Fibroblast of the aortic adventitia (primary cell): ENCODE results near the gene EIF3A. TPM values are rescaled to one million over a fixed set of nuclear protein-coding genes. Genes with fewer than 3 reads are reported as not detected.

ENCODE experiments used
- DNase-seq: peaks from one replicate; pipeline ENCODE4 v3.0.0-alpha.2; 2010; ENCODE audit warnings: low read depth
- H3K4me3 ChIP-seq: 2 replicates; pipeline ENCODE4 v1.5.1; 2011; ENCODE audit warnings: low read depth, mild to moderate bottlenecking, control low read depth, low read length, moderate library complexity
- CTCF ChIP-seq: IDR thresholded peaks from 2 replicates; pipeline ENCODE4 v1.5.1; 2011; ENCODE audit warnings: mild to moderate bottlenecking, low read length, control low read depth, inconsistent platforms; ENCODE audit not compliant: insufficient read depth
- total RNA-seq: library from RNA; depleted of rRNA; stranded (reverse); fragments of >200 nt; gene quantifications from 2 replicates; pipeline ENCODE4 v1.2.3, GENCODE V29; 2012; ENCODE audit warnings: low replicate concordance

The EIF3A gene
- total RNA-seq, 1 donor: 144 TPM

- no peak overlapping the region for H3K4me3 ChIP-seq
- no peak for TF ChIP-seq CTCF
- no peak for DNase-seq
Observed at GRCh38 chr10:119060107-119060506, 20.5 kb downstream of the EIF3A start.

- no peak for DNase-seq
- H3K4me3 ChIP-seq: no peak overlapping the region
- no peak for TF ChIP-seq CTCF
Observed at GRCh38 chr10:119059557-119059956, 21.1 kb downstream of the EIF3A start.

GRCh38 chr10:119058010-119058409 lies 22.6 kb downstream of the EIF3A start:
- DNase-seq: no peak

GRCh38 chr10:119055472-119055871 lies 25.1 kb downstream of the EIF3A start:
- no peak overlapping the region for H3K4me3 ChIP-seq
- DNase-seq: no peak
- no peak for TF ChIP-seq CTCF

More at GRCh38 chr10:119058010-119058409, 22.6 kb downstream of the EIF3A start:
- no peak overlapping the region for H3K4me3 ChIP-seq
- TF ChIP-seq CTCF: no peak

- no peak for DNase-seq
- no peak overlapping the region for H3K4me3 ChIP-seq
- no peak for TF ChIP-seq CTCF
Observed at GRCh38 chr10:119051775-119052174, 28.8 kb downstream of the EIF3A start.

- no peak overlapping the region for H3K4me3 ChIP-seq
- no peak for TF ChIP-seq CTCF
- DNase-seq: no peak
Observed at GRCh38 chr10:119049777-119050176, 30.8 kb downstream of the EIF3A start.

- TF ChIP-seq CTCF: no peak
- DNase-seq: no peak
- no peak overlapping the region for H3K4me3 ChIP-seq
Observed at GRCh38 chr10:119049361-119049760, 31.3 kb downstream of the EIF3A start.
